GM04503 (cell line): ENCODE results near the gene TMEM109.
A peak's percentile ranks its signal among the peaks of the same experiment; 100 is the strongest.

Experiments used
- DNase-seq: peaks from one replicate; pipeline ENCODE4 v3.0.0-alpha.2; 2012; ENCODE audit warnings: low read depth

TMEM109 gene, protein sequence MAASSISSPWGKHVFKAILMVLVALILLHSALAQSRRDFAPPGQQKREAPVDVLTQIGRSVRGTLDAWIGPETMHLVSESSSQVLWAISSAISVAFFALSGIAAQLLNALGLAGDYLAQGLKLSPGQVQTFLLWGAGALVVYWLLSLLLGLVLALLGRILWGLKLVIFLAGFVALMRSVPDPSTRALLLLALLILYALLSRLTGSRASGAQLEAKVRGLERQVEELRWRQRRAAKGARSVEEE

DNA sequence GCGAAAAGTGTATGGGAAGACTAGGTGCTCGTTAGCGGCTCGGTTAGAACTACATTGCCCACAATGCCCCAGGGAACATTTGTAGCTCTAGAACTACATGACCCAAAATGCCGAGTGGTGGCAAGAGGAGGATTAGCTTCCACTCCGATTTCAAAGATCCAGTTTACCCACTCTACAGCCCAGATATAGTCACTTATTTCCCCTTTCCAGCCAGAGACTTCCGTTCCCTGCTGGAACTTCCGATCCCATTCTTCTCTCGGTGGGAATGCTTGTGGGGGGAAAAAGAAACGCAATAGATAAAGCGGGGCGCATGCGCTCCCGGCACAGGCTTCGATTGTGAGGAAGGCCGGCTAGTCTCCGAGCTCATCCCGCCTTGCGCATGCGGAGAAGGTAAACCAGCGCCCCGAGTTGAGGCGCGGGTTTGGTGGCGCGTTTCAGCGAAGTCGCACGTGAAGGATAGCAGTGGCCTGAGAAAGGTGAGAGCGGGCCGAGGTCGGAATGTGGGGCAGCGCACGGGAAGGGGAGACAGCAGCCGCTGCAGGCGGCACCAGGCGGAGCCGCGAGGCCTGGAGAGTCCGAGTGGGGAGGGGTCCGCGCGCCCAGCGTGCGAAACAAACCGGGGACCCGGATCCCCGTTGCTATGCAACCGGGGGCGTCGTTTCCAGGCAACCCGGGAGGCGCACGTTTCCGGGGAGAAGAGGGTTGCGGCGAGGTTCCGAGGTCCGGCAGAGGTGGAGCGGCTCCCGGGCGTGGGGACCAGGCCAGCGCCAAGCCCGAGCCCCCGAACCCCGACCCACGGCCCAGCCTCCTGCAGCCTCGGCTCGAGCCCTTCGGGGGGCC lies at the start of gene TMEM109:
Gene TMEM109 (plus strand): TSS at position 366 of the 840 bp plus-strand sequence. CDS start 5,536 bp downstream, outside the sequence.
- peak; percentile 64 for DNase-seq

DNA sequence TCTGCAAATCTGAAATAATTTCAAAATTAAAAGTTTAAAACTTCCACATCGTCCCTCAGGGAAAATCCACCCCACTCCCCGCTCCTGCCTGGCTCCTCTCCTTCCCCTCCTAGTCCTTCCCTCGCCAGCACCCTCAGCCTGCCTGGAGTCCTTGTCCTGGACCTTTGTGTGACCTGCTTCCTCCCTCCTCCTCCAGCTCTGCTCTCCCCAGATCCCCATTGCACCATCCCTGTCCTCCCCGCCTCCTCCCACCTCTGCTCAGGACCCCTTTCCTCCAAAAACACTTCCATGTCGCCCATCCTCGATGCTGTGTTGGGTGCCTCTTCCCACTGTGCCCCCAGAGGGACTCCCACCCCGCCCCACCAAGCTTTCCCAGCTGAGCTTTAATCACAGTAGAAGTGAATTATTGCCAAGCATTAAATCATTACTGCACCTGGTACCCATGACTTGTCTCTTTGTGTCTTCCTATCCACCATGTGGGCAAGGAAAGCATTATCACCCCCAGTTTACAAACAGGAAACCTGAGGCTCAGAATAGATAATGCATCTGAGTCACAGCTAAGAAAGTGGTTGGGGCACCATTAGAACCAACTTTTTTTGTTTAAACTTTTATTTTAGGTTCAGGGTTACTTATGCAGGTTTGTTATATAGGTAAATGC lies 49.0 kb upstream of the TMEM109 start:
- no peak for DNase-seq

DNA sequence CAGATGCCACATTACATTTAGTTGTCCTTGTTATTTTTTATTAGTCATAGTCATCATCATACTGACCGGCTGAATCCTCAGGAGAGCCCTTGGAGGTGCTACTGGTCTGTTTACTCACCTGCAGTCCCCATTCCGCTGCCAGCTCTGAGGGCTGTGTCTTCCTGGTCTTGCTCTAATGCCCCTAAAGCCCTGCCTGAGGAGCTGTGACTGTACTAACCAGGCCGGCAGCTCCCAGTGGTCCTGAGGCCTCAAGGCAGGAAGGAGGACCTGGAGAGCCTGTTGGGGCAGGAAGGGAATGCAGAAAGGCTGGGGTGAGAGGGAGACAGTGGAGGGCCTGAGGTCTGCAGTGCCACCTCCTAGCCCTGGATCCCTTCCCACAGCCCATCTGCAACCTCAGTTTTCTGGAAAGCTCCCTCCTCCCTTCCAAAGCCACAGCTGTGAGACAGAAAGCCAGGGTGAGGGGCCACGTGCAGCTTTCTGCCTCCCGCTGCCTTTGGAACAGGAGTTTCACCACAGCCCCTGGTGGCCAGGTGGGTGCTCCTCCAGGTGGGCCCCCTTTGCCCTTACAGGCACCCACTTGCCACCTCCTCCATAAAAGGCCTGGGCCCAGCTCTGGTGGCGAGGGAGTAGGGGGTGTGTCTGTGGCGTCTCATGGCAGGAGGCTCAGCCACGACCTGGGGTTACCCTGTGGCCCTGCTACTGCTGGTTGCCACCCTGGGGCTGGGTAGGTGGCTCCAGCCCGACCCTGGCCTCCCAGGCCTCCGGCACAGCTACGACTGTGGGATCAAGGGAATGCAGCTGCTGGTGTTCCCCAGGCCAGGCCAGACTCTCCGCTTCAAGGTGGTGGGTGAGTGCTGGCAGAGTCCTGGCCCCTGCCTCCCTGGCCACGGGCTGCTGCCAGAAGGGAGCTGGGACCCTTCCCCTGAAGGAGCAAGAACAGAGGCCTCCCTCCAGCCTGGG lies 46.8 kb upstream of the TMEM109 start, which contains the start of gene ZP1:
Gene ZP1 (plus strand): TSS at position 632 of the 960 bp plus-strand sequence. CDS start 20 bp downstream, at position 652.
- no peak for DNase-seq

DNA sequence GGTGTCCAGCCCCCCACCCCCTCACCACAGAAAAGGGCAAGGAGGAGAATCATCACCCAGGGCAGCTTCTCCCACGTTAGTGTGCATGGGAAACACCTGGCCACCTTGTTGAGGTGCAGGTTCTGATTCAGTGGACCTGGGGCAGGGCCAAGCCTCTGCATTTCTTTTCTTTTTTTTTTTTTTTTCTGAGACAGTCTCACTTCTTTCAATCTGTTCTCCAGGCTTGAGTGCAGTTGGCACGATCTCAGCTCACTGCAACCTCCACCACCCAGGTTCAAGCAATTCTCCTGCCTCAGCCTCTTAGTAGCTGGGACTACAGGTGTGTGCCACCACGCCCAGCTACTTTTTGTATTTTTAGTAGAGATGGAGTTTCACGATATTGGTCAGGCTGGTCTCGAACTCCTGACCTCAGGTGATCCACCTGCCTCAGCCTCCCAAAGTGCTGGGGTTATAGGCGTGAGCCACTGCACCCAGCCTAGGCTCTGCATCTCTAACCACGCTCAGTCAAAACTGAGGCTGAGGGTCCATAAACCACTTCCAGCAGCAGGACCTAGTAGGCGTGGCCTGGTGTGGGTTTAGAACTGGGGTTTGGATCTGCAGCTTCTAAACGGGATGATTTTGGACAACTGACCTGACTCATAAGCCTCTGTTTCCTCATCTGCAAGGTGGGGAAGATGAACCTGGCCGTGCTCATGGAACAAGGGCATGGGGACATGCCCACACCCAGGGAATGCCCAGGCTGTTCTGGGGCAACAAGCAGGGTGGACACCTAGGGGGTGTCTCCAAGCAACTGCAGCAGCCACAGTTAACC lies 45.9 kb upstream of the TMEM109 start:
- DNase-seq: no peak

DNA sequence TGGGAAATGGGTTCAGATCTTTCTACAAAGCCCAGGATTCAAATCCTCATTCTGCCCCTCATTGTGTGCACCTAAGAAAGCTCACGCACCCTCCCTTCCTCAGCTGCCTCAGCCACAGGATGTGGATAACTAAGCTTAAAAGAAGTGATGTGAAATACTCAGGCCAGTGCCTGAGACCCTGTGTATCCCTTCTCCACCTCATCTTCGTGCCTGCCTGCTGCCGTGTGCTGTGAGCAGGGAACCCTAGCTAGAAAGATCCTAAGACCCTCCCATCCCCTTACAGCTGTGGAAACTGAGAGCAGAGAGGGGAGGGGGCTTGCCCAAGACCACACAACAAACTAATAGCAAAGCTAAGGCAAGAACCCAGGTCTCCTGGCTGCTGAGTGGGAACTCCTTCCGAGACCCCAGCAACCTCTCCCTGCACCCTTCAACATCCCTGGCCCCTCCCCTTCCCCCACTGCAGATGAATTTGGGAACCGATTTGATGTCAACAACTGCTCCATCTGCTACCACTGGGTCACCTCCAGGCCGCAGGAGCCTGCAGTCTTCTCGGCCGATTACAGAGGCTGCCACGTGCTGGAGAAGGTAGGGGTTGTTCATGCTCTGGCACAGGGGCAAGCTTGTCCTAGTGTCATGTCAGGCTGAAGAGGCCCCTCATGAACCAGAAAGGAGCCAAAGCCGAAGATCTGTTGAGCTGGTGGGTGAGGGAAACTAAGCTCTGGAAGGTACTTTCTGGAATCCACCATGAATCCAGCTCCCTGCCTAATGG lies 45.1 kb upstream of the TMEM109 start:
- DNase-seq: no peak

DNA sequence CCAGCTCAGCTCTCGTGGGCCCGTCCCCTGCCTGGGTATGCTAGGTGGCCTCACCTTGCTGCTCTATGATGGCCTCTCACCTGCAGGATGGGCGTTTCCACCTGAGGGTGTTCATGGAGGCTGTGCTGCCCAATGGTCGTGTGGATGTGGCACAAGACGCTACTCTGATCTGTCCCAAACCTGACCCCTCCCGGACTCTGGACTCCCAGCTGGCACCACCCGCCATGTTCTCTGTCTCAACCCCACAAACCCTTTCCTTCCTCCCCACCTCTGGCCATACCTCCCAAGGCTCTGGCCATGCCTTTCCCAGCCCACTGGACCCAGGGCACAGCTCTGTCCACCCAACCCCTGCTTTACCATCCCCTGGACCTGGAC lies 44.5 kb upstream of the TMEM109 start:
- DNase-seq: no peak

DNA sequence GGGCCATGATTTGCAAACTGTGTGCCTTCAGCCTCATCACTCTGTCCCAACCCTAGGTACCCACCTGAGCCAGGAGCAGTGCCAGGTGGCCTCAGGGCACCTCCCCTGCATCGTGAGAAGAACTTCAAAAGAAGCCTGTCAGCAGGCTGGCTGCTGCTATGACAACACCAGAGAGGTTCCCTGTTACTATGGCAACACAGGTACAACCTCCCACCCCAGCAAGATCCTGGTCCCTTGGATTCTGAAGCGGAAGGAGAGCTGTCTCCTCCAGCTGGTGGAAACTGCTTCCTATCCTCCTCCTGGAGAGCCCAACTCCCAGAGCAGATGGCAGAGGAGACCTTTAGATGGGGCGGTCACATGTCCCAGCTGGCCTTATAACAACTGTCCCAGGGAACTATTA lies 43.7 kb upstream of the TMEM109 start:
- no peak for DNase-seq

DNA sequence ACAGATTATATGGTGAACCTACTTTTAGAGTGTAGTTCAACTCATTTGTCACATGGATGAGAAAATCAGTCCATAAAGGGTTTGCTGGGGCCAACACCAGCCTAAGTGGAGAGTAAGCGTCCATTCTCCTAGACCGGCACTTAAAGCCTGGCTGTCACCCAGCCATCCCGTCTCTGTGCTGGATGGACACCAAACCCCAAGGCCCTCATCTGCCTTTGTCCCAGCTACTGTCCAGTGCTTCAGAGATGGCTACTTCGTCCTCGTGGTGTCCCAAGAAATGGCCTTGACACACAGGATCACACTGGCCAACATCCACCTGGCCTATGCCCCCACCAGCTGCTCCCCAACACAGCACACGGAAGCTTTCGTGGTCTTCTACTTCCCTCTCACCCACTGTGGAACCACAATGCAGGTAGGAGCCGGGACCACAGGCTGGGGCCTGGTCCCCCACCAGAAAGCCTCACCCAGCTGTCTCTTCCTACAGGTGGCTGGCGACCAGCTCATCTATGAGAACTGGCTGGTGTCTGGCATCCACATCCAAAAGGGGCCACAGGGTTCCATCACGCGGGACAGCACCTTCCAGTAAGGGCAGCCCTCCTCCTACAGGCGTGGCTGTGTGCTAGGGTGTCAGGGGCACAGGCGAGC lies 43.1 kb upstream of the TMEM109 start:
- no peak for DNase-seq

DNA sequence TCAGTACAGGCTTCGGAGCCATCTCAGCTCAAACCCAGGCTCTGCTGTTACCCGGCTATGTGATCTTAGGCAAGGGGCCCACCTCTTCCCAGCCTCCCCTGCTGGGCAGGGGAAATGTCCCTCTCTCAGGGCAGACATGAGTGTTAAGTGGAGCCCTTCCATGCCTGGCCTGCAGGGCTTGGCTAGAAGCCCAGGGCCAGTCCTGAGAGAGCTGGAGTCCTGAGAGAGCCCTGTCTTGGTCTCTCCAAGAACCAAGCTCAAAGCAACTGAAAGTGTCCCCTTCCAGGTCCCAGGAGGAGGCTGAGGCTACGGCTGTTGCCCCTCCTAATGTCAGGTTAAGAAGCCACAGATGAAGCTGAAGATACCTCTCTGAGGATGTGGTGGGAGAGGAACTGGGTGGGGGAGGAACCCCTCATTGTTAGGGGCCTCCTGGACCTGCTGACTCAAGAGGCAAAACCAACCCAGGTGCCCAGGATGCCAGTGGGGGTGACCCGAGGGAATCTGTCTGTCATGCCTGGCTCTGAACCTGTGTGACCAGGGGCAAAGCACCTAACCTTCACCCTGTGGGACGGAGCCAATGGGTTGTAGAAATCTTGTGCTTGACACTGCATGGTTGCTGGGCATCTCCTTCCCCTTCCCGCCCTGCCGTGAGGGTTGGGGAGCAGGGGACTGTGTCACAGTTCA lies 42.4 kb upstream of the TMEM109 start:
- no peak for DNase-seq

DNA sequence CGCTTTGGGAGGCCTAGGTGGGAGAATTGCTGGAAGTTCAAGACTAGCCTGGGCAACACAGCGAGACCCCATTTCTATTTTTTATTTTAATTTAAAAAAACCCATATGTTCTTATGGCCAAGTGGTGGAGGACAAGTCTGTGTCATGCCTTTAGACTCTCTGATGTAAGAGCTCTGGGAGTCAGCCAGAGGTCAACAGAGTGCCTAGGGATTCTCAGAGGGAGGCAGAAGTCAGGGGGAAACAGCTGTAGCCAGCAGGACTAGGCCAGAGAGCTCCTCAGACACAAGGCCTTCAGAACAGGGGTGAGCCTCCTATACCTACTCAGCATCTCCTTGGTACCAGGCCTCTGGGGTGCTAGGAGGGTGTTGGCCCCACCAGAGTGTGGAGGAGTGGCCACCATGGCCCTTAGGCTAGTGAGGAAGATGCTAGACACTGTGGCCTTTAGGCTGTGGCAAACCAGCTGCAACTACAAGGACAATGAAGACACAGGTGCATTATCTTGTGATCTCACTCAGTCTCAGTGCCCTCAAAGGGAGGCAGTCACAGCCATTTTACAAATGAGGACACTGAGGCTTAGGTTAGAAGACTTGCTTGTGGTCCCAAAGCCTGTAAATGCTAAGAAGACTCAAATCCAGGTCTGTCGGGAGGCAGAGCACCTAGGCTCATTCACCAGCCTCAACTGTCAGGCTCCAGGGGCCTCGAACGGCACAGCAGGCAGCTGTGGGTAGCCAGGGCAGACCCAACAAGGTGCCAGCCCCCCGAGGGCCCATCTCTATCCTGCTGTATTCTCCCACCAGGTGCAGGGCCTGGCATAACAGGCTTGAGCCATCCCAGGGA lies 41.6 kb upstream of the TMEM109 start:
- DNase-seq: peak; percentile 64

DNA sequence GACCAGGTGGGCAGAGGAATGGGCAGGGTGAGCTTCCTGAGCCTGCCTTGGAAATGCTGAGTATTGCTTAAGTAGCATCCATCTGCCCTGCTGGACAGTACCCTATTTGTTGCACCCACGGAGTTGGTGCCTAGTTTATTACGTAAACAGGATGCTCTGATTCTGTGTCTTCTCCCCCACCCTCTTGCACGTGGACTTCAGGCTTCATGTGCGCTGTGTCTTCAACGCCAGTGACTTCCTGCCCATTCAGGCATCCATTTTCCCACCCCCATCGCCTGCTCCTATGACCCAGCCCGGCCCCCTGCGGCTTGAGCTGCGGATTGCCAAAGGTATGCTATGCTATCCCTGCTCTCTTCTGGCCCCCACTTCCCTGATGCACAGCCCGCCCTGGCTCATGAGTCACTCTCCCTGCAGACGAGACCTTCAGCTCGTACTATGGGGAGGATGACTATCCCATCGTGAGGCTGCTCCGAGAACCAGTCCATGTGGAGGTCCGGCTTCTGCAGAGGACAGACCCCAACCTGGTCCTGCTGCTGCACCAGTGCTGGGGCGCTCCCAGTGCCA lies 40.9 kb upstream of the TMEM109 start:
- DNase-seq: peak; percentile 34

DNA sequence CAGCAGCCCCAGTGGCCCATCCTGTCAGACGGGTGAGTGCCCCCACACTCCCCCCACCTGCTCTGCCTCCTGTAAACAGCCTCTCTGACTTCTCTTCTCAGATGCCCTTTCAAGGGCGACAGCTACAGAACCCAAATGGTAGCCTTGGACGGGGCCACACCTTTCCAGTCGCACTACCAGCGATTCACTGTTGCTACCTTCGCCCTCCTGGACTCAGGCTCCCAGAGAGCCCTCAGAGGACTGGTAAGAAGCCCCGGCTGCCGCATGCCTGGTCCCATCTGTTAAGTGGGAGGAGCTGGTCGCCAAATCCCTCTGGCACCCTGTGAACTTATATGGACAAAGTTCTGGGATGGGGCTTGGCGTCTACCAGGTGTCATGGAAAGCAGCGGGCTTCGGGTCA lies 40.4 kb upstream of the TMEM109 start:
- DNase-seq: no peak

DNA sequence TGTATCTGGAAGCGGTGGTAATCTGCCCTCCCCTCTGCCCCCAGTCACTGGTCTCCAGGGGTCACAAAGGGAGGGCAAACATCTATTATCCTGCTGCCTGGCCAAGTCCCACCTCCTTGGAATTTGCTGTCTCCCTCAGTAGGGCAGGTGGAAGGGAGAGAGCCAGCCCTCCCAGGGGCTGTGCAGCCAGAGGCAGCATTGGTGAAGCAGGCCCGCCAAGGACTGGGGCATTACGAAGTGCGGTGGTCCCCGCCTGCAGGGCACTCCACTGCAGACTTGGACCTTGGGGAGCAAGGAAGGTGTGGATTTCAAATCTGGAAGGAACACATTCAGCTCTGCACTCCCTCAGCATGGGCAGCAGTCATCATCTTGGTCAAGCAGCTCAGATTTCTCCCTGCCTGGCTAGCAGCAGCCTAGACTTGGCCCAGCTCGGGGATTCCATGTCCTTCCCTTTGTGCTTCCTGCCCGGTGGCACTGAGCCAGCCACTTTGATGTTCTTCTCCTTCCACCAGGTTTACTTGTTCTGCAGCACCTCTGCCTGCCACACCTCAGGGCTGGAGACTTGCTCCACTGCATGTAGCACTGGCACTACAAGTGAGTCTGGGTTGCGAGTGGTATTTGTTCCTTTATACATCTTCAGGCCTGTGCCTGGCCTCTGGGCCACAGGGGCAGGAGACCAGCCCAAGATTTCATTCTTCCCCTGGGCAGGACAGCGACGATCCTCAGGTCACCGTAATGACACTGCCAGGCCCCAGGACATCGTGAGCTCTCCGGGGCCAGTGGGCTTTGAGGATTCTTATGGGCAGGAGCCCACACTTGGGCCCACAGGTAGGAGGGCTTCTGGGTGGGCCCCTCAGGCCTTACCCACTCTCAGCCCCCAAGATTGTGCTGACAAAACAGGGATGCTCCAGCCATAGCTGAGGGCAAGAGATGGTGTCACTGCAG lies 39.3 kb upstream of the TMEM109 start:
- no peak for DNase-seq

DNA sequence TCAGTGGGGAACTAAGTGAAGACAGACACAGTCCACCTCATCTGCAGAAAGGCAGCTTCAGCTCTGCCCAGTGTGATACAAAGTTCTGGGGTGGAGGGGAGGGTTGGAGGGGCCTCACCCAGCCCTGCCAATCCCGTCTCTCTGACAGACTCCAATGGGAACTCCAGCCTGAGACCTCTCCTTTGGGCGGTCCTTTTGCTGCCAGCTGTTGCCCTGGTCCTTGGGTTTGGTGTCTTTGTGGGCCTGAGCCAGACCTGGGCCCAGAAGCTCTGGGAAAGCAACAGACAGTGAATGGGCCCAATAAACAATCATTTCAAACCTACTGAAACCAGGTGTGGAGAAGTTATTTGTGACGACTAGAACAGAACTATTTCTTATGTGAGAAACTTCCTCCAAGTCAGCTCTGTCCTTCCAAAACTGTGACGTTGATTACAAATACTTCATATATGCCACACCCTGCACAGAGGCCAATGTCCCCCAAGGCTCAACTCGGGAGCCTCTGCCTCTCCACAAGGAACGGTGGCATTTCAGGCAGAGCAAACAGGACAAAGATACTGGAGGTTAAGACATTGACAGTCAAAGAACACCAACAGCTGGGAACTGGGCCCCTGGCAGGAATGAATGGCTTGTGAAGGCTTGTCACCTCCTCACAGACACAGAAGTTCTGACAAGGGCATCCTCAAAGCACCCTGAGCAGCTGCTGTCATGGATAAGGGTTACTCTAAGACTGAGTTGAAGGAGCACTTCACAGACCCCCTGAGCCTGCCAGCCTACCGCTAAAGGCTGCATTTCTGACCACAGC lies 38.4 kb upstream of the TMEM109 start:
- DNase-seq: no peak

DNA sequence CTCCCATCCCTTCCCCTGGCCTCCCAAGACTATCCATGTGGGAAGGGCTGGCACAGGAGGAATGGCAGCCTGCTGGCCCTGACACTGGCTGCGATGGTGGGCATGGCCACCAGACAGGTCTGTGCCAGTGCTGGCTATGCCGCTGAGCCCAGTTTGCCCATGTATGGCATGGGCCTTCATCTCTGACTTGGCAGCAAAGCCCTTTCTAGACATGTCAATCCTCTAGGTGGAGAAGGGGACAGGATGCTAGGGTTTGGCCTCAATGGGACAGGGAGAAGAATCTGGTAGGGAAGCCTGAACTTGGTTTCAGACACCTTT lies 37.8 kb upstream of the TMEM109 start:
- DNase-seq: no peak
